Stimulated activated naive CD4-positive, alpha-beta T cell (primary cell): Measurements from ENCODE around the gene KCNT1.

ENCODE experiments used
- DNase-seq, 6 experiments: peaks; one replicate each; lab custom pipeline; 2025; lab: John Stamatoyannopoulos, UW

KCNT1 gene

GRCh38 chr9:135700525-135700924, 1.5 kb upstream of the KCNT1 start:
- DNase-seq = no peak

- DNase-seq = no peak
Measured at GRCh38 chr9:135701067-135701958, 672 bp upstream of the KCNT1 start.

GRCh38 chr9:135703726-135704125, 1.7 kb downstream of the KCNT1 start:
- DNase-seq = no peak

- no peak for DNase-seq
Measured at GRCh38 chr9:135704483-135704882, 2.5 kb downstream of the KCNT1 start.

GRCh38 chr9:135705376-135705775, 3.4 kb downstream of the KCNT1 start:
- DNase-seq = no peak

GRCh38 chr9:135706288-135706687, 4.3 kb downstream of the KCNT1 start:
- DNase-seq = no peak

GRCh38 chr9:135707252-135708138, 5.5 kb downstream of the KCNT1 start:
- no peak for DNase-seq

GRCh38 chr9:135708164-135708563, 6.2 kb downstream of the KCNT1 start:
- no peak for DNase-seq

GRCh38 chr9:135711391-135711790, 9.4 kb downstream of the KCNT1 start:
- no peak for DNase-seq

- no peak for DNase-seq
Measured at GRCh38 chr9:135711881-135712280, 9.9 kb downstream of the KCNT1 start.

GRCh38 chr9:135712613-135713295, 10.8 kb downstream of the KCNT1 start:
- no peak for DNase-seq

GRCh38 chr9:135714242-135715055, 12.5 kb downstream of the KCNT1 start:
- no peak for DNase-seq

GRCh38 chr9:135715056-135715595, 13.1 kb downstream of the KCNT1 start:
- DNase-seq = no peak

- DNase-seq = no peak
Measured at GRCh38 chr9:135716045-135716444, 14.1 kb downstream of the KCNT1 start.

GRCh38 chr9:135717410-135717809, 15.4 kb downstream of the KCNT1 start:
- no peak for DNase-seq

- no peak for DNase-seq
Measured at GRCh38 chr9:135718616-135719015, 16.6 kb downstream of the KCNT1 start.

GRCh38 chr9:135719472-135719871, 17.5 kb downstream of the KCNT1 start:
- DNase-seq = no peak

GRCh38 chr9:135722365-135722764, 20.4 kb downstream of the KCNT1 start:
- DNase-seq = no peak

- DNase-seq = no peak
Measured at GRCh38 chr9:135724186-135724787, 22.3 kb downstream of the KCNT1 start.

GRCh38 chr9:135726138-135726853, 24.3 kb downstream of the KCNT1 start:
- DNase-seq = no peak
